GM12892 (cell line): ENCODE data around the gene LYPD6B.

ENCODE experiments used
- POLR2A ChIP-seq: IDR thresholded peaks from 2 replicates; pipeline ENCODE4 v1.6.1; 2011; ENCODE audit warnings: low read depth, low read length, control low read depth
- POLR2AphosphoS5 ChIP-seq: IDR thresholded peaks from 2 replicates; pipeline ENCODE4 v1.6.1; 2011; ENCODE audit warnings: low read depth, low read length, control low read depth
- TAF1 ChIP-seq: IDR thresholded peaks from 2 replicates; pipeline ENCODE4 v1.6.1; 2011; ENCODE audit warnings: low read depth, mild to moderate bottlenecking, control low read depth, low read length, borderline replicate concordance

DNA sequence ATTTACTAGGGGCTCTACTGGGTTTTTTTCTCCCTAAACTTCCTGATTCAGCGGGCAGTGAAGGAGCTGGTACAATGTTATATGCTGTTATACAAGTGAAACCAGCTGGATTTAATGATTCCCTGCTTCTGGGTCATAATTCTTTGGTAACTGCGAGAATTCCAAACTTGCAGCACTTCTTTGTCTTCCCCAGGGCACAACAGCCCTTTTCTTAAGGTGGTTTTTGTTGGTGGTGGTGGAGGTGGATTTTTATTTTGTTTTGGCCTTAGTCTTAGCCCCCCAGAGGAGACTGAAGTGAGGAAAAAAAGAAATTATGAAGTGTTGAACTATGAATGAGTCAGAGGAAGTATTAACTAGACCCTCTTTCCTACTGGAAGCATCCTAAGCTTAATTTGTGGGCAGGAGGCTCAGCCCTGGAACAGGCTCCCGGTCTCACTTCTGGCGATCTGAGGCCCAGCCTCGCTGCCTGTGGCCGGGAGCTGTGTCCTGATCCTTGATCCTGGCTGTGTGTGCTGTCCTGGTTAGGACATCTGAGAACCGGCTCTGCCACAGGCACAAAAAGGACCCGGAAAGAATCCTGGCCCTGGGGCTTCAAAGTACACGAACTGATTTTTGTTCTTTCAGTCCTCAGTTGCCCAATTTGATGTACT lies 141.9 kb downstream of the LYPD6B start:
- TF ChIP-seq POLR2A (no peak), POLR2AphosphoS5 (no peak), TAF1 (no peak)
